ENCODE results near the gene PRKCB.

The PRKCB gene

GRCh38 chr16:24036038-24036543 is 200.3 kb downstream of the PRKCB start:
- no peak for DNase-seq (ENCODE audit: low read depth in 1 of 2, low spot score in 1 of 2)

GRCh38 chr16:24036614-24037013 is 200.8 kb downstream of the PRKCB start:
- DNase-seq (ENCODE audit: low read depth in 1 of 2, low spot score in 1 of 2), result no peak

GRCh38 chr16:24037335-24037734 is 201.6 kb downstream of the PRKCB start:
- no peak for DNase-seq (ENCODE audit: low read depth in 1 of 2, low spot score in 1 of 2)

- peak; percentile 54 to 69 for DNase-seq (ENCODE audit: low read depth in 1 of 2, low spot score in 1 of 2)
Measured at GRCh38 chr16:24041834-24042631, 206.2 kb downstream of the PRKCB start.

- DNase-seq (ENCODE audit: low read depth in 1 of 2, low spot score in 1 of 2), result no peak
Measured at GRCh38 chr16:24044467-24044866, 208.7 kb downstream of the PRKCB start.

- DNase-seq (ENCODE audit: low read depth in 1 of 2, low spot score in 1 of 2), result no peak
Measured at GRCh38 chr16:24045641-24046040, 209.9 kb downstream of the PRKCB start.

- no peak for DNase-seq (ENCODE audit: low read depth in 1 of 2, low spot score in 1 of 2)
Measured at GRCh38 chr16:24046442-24046841, 210.7 kb downstream of the PRKCB start.

- no peak for DNase-seq (ENCODE audit: low read depth in 1 of 2, low spot score in 1 of 2)
Measured at GRCh38 chr16:24049113-24049512, 213.3 kb downstream of the PRKCB start.

GRCh38 chr16:24051125-24051524 is 215.3 kb downstream of the PRKCB start:
- DNase-seq (ENCODE audit: low read depth in 1 of 2, low spot score in 1 of 2), result no peak

- no peak for DNase-seq (ENCODE audit: low read depth in 1 of 2, low spot score in 1 of 2)
Measured at GRCh38 chr16:24052329-24053098, 216.7 kb downstream of the PRKCB start.

GRCh38 chr16:24053099-24053946 is 217.5 kb downstream of the PRKCB start:
- DNase-seq (ENCODE audit: low read depth in 1 of 2, low spot score in 1 of 2), result no peak

GRCh38 chr16:24054741-24055491 is 219.1 kb downstream of the PRKCB start:
- DNase-seq (ENCODE audit: low read depth in 1 of 2, low spot score in 1 of 2), result no peak

GRCh38 chr16:24062270-24062817 is 226.6 kb downstream of the PRKCB start:
- no peak for DNase-seq (ENCODE audit: low read depth in 1 of 2, low spot score in 1 of 2)

GRCh38 chr16:24069036-24069590 is 233.3 kb downstream of the PRKCB start:
- DNase-seq (ENCODE audit: low read depth in 1 of 2, low spot score in 1 of 2), result no peak

- no peak for DNase-seq (ENCODE audit: low read depth in 1 of 2, low spot score in 1 of 2)
Measured at GRCh38 chr16:24070851-24071250, 235.1 kb downstream of the PRKCB start.

GRCh38 chr16:24071666-24072360 is 236.0 kb downstream of the PRKCB start:
- DNase-seq (ENCODE audit: low read depth in 1 of 2, low spot score in 1 of 2), result no peak

GRCh38 chr16:24073321-24073720 is 237.5 kb downstream of the PRKCB start:
- no peak for DNase-seq (ENCODE audit: low read depth in 1 of 2, low spot score in 1 of 2)

GRCh38 chr16:24074574-24074973 is 238.8 kb downstream of the PRKCB start:
- no peak for DNase-seq (ENCODE audit: low read depth in 1 of 2, low spot score in 1 of 2)

- DNase-seq (ENCODE audit: low read depth in 1 of 2, low spot score in 1 of 2), result no peak
Measured at GRCh38 chr16:24075302-24075701, 239.5 kb downstream of the PRKCB start.
